ENCODE results near the gene TLCD5. TPM values are rescaled to one million over a fixed set of nuclear protein-coding genes. Genes with fewer than 3 reads are reported as not detected.

Gene TLCD5
- total RNA-seq, 1 experiment from 2014 or later: 6.0 TPM

DNA sequence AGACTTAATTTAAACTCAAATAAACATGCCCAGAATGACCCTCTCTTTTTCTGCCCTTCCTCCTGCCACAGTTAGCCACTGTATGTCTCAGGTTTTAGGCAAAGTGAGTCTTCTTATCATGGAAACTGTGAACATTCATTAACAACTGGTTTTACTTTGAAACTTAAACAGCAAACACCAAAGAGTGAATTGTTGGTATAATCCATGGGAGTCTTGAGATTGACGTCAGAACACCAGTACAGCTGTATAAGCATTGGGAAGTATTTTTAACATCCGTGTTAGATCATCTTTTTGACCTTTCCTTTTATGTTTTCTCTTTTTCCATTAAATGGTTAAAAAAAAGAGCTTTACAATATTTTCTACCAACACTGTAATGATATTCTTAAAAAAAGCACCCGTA lies 50.0 kb downstream of the TLCD5 start:
- Histone ChIP-seq H2AFZ (no peak overlapping the region), H3K36me3 (ENCODE audit: low read depth) (peaks cover 7% of the 10 kb centered on the region; the same call in 1 of the 2 replicates), H3K27me3 (ENCODE audit: insufficient read depth, low read depth) (no peaks in the 10 kb centered on the region), H3K4me3 (no peak overlapping the region), H3K9me2 (ENCODE audit: insufficient read depth) (no peaks in the 10 kb centered on the region), H3K9me3 (ENCODE audit: insufficient read depth, low read depth) (peaks cover 9% of the 10 kb centered on the region), H3K27ac (no peak overlapping the region), H3K4me2 (no peak overlapping the region), H3F3A (ENCODE audit: insufficient read depth, low read depth) (no peaks in the 10 kb centered on the region; the same call in 1 of the 2 replicates), H4K20me1 (ENCODE audit: insufficient read depth) (peaks cover 5% of the 10 kb centered on the region; the same call in 1 of the 2 replicates), H3K4me1 (replicated peaks; ENCODE audit: insufficient read depth) (no peaks in the 10 kb centered on the region), H3K79me2 (ENCODE audit: low read depth) (peaks cover 93% of the 10 kb centered on the region)
- DNase-seq: no peak
- ChIA-PET CTCF (no interaction called here), POLR2A (ENCODE audit: unreplicated experiment) (no interaction called here)
- TF ChIP-seq EZH2 (IDR thresholded peaks at IDR 0.05; ENCODE audit: low read depth): no peak
- TF ChIP-seq, protein P1, sequence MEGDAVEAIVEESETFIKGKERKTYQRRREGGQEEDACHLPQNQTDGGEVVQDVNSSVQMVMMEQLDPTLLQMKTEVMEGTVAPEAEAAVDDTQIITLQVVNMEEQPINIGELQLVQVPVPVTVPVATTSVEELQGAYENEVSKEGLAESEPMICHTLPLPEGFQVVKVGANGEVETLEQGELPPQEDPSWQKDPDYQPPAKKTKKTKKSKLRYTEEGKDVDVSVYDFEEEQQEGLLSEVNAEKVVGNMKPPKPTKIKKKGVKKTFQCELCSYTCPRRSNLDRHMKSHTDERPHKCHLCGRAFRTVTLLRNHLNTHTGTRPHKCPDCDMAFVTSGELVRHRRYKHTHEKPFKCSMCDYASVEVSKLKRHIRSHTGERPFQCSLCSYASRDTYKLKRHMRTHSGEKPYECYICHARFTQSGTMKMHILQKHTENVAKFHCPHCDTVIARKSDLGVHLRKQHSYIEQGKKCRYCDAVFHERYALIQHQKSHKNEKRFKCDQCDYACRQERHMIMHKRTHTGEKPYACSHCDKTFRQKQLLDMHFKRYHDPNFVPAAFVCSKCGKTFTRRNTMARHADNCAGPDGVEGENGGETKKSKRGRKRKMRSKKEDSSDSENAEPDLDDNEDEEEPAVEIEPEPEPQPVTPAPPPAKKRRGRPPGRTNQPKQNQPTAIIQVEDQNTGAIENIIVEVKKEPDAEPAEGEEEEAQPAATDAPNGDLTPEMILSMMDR (conservative IDR thresholded peaks at IDR 0.05): no peak
- no TSS peak for BruUV-seq (replicated peaks)
- intact Hi-C loops (cut with micrococcal nuclease; ENCODE audit: unreplicated experiment): no loop called here

DNA sequence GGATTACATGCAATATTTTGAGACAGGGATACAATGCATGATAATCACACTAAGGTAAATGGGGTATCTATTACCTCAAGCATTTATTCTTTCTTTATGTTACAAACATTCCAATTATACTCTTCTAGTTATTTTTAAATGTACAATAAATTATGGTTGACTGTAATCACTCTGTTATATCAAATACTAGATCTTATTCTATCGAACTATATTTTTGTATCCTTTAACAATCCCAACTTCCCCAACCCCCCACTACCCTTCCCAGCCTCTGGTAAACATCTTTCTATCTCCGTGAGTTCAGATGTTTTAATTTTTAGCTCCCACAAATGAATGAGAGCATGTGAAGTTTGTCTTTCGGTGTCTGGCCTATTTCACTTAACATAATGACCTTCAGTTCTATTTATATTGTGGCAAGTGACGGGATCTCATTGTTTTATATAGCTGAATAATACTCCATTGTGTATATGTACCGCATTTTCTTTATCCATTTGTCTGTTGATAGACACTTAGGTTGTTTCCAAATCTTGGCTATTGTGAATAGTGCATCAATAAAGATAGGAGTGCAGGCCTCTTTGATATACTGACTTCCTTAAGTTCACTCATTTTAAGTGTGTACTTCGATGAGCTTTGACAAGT lies 51.6 kb downstream of the TLCD5 start:
- Histone ChIP-seq H3F3A (ENCODE audit: insufficient read depth, low read depth) (no peaks in the 10 kb centered on the region; the same call in 1 of the 2 replicates), H3K9me2 (ENCODE audit: insufficient read depth) (no peaks in the 10 kb centered on the region), H4K20me1 (ENCODE audit: insufficient read depth) (peaks cover 5% of the 10 kb centered on the region; the same call in 1 of the 2 replicates), H3K79me2 (ENCODE audit: low read depth) (peaks cover 93% of the 10 kb centered on the region), H3K36me3 (ENCODE audit: low read depth) (peaks cover 7% of the 10 kb centered on the region; the same call in 1 of the 2 replicates), H3K4me3 (no peak overlapping the region), H2AFZ (no peak overlapping the region), H3K27ac (no peak overlapping the region), H3K9me3 (ENCODE audit: insufficient read depth, low read depth) (peaks cover 9% of the 10 kb centered on the region), H3K4me2 (no peak overlapping the region), H3K27me3 (ENCODE audit: insufficient read depth, low read depth) (no peaks in the 10 kb centered on the region), H3K4me1 (replicated peaks; ENCODE audit: insufficient read depth) (no peaks in the 10 kb centered on the region)
- DNase-seq: no peak
- intact Hi-C loops (cut with micrococcal nuclease; ENCODE audit: unreplicated experiment): no loop called here
- ChIA-PET POLR2A (ENCODE audit: unreplicated experiment) (no interaction called here), CTCF (no interaction called here)
- BruUV-seq (replicated peaks): no TSS peak
- no peak for TF ChIP-seq EZH2 (IDR thresholded peaks at IDR 0.05; ENCODE audit: low read depth)
- TF ChIP-seq, protein P1 (conservative IDR thresholded peaks at IDR 0.05): no peak

DNA sequence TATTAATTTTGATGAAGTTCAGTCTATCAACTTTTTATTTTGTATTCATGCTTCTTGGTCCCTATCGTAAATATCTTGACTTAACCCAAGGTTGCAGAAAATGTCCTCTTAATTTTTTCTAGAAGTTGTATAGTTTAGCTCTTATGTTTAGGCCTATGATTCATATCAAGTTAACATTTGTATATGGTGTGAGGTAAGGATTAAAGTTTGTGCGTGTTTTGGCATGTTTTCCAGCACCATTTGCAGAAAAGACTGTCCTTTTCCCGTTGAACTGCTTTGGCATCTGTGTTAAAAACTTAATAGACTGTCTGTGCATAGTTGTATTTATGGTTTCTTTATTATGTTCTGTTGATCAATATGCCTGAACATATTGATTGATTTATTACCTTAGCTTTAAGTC lies 53.4 kb downstream of the TLCD5 start:
- H4K20me1 ChIP-seq (ENCODE audit: insufficient read depth): peaks cover 5% of the 10 kb centered on the region; the same call in 1 of the 2 replicates
- ChIA-PET CTCF (no interaction called here), POLR2A (ENCODE audit: unreplicated experiment) (no interaction called here)
- H3K27ac ChIP-seq: no peak overlapping the region
- peaks cover 94% of the 10 kb centered on the region for H3K79me2 ChIP-seq (ENCODE audit: low read depth)
- no peak for TF ChIP-seq EZH2 (IDR thresholded peaks at IDR 0.05; ENCODE audit: low read depth)
- TF ChIP-seq, protein P1 (conservative IDR thresholded peaks at IDR 0.05): no peak
- BruUV-seq (replicated peaks): no TSS peak
- H3K4me3 ChIP-seq: no peak overlapping the region
- intact Hi-C loops (cut with micrococcal nuclease; ENCODE audit: unreplicated experiment): no loop called here
- no peak overlapping the region for H2AFZ ChIP-seq
- H3F3A ChIP-seq (ENCODE audit: insufficient read depth, low read depth): no peaks in the 10 kb centered on the region; the same call in 1 of the 2 replicates
- peaks cover 9% of the 10 kb centered on the region for H3K9me3 ChIP-seq (ENCODE audit: insufficient read depth, low read depth)
- H3K4me1 ChIP-seq (replicated peaks; ENCODE audit: insufficient read depth): no peaks in the 10 kb centered on the region
- DNase-seq: no peak
- H3K9me2 ChIP-seq (ENCODE audit: insufficient read depth): no peaks in the 10 kb centered on the region
- H3K36me3 ChIP-seq (ENCODE audit: low read depth): peaks cover 7% of the 10 kb centered on the region; the same call in 1 of the 2 replicates
- H3K4me2 ChIP-seq: no peak overlapping the region
- H3K27me3 ChIP-seq (ENCODE audit: insufficient read depth, low read depth): no peaks in the 10 kb centered on the region
